MCF 10A (cell line): ENCODE results near the gene ZNF618. TPM values are rescaled to one million over a fixed set of nuclear protein-coding genes. Genes with fewer than 3 reads are reported as not detected.

Experiments used
- BruUV-seq: library from RNA; stranded (reverse); fragments of 400-500 nt; replicated peaks from 2 replicates; lab custom pipeline; 2021; lab: Mats Ljungman, UMichigan
- CTCF ChIA-PET: fragments of 300-600 bp; sonication (Branson Sonifier 250); formaldehyde crosslinking; extraction: SDS; loops from one replicate; lab custom pipeline; 2021; ENCODE audit warnings: antibody characterized with exemption, inconsistent platforms; lab: Yijun Ruan, JAX
- POLR2A ChIA-PET: fragments of 300-600, 350-650 bp; sonication (Branson Sonifier 250); formaldehyde crosslinking; extraction: SDS; loops from one replicate; lab custom pipeline; 2020; ENCODE audit warnings: antibody characterized with exemption, inconsistent platforms; lab: Yijun Ruan, JAX
- DNase-seq: peaks from one replicate; pipeline ENCODE4 v3.0.0-alpha.2; 2018; ENCODE audit not compliant: unreplicated experiment
- H3K27ac Mint-ChIP-seq: one replicate; pipeline ENCODE4 v1.8.0; 2022; ENCODE audit warnings: mild to moderate bottlenecking, low read depth, mixed read lengths; ENCODE audit not compliant: unreplicated experiment
- H3K27me3 Mint-ChIP-seq: one replicate; pipeline ENCODE4 v1.8.0; 2022; ENCODE audit warnings: mixed read lengths; ENCODE audit not compliant: insufficient read depth, unreplicated experiment
- H3K36me3 Mint-ChIP-seq: one replicate; pipeline ENCODE4 v1.8.0; 2022; ENCODE audit warnings: mild to moderate bottlenecking, moderate library complexity, mixed read lengths; ENCODE audit not compliant: insufficient read depth, unreplicated experiment
- H3K4me1 Mint-ChIP-seq: one replicate; pipeline ENCODE4 v1.8.0; 2022; ENCODE audit warnings: mixed read lengths; ENCODE audit not compliant: insufficient read depth, unreplicated experiment
- H3K4me3 Mint-ChIP-seq: one replicate; pipeline ENCODE4 v1.8.0; 2022; ENCODE audit warnings: mild to moderate bottlenecking, moderate library complexity, mixed read lengths; ENCODE audit not compliant: unreplicated experiment
- H3K9me3 Mint-ChIP-seq: one replicate; pipeline ENCODE4 v1.8.0; 2022; ENCODE audit warnings: mixed read lengths; ENCODE audit not compliant: unreplicated experiment
- CTCF ChIP-seq: fragments of 200-600 bp; IDR thresholded peaks from one replicate; pipeline ENCODE4 v1.8.0; 2022; ENCODE audit warnings: antibody characterized with exemption, mild to moderate bottlenecking; ENCODE audit not compliant: unreplicated experiment
- intact Hi-C: fragments of 100-400 bp; cut with micrococcal nuclease; formaldehyde crosslinking; loops from 2 replicates; pipeline ENCODE4 v1.14.1; 2022
- total RNA-seq: library from RNA; stranded (reverse); gene quantifications from 2 replicates; pipeline ENCODE4 v1.2.3, GENCODE V29; 2022

ZNF618 gene
- total RNA-seq, 1 experiment from 2014 or later = 4.8 TPM

GRCh38 chr9:114075602-114076001 is 199.5 kb downstream of the ZNF618 start:
- Mint-ChIP-seq H3K4me1 (no peaks in the 10 kb centered on the region), H3K27me3 (peaks cover 41% of the 10 kb centered on the region), H3K9me3 (no peaks in the 10 kb centered on the region), H3K27ac (no peak overlapping the region), H3K36me3 (no peaks in the 10 kb centered on the region), H3K4me3 (no peak overlapping the region)
- ChIA-PET CTCF (interaction anchor here (1.6 kb wide), 1 partner anchor 215 kb away, joined by 4 read pairs; no protein-coding TSS in a partner anchor), POLR2A (no interaction called here)
- no peak for TF ChIP-seq CTCF
- intact Hi-C loops = no loop called here
- no peak for DNase-seq
- no TSS peak for BruUV-seq

GRCh38 chr9:114076237-114077161 is 200.4 kb downstream of the ZNF618 start:
- POLR2A ChIA-PET = no interaction called here
- H3K36me3 Mint-ChIP-seq = no peaks in the 10 kb centered on the region

GRCh38 chr9:114077162-114077837 is 201.2 kb downstream of the ZNF618 start:
- CTCF ChIA-PET = interaction anchor here (2.2 kb wide), 1 partner anchor 227 kb away, joined by 7 read pairs; no protein-coding TSS in a partner anchor
- H3K4me1 Mint-ChIP-seq = no peaks in the 10 kb centered on the region

More at GRCh38 chr9:114076237-114077161, 200.4 kb downstream of the ZNF618 start:
- BruUV-seq = no TSS peak
- Mint-ChIP-seq H3K27ac (no peak overlapping the region), H3K27me3 (peaks cover 41% of the 10 kb centered on the region), H3K4me3 (no peak overlapping the region), H3K4me1 (no peaks in the 10 kb centered on the region), H3K9me3 (no peaks in the 10 kb centered on the region)
- CTCF ChIA-PET = no interaction called here
- intact Hi-C loops = no loop called here
- no peak for TF ChIP-seq CTCF
- DNase-seq = no peak

More at GRCh38 chr9:114077162-114077837, 201.2 kb downstream of the ZNF618 start:
- POLR2A ChIA-PET = interaction anchor here (0.7 kb wide), 1 partner anchor 107 kb away, joined by 3 read pairs; no protein-coding TSS in a partner anchor
- Mint-ChIP-seq H3K27ac (no peak overlapping the region), H3K4me3 (no peak overlapping the region), H3K36me3 (no peaks in the 10 kb centered on the region), H3K9me3 (no peaks in the 10 kb centered on the region), H3K27me3 (peaks cover 41% of the 10 kb centered on the region)
- intact Hi-C loops = no loop called here
- no peak for DNase-seq
- no TSS peak for BruUV-seq
- TF ChIP-seq CTCF = no peak
